GM18499 (cell line): ENCODE data around the gene E2F2.

Source experiments
- ATAC-seq: cut with Tn5 transposase; IDR thresholded peaks from one replicate; pipeline ENCODE4 v1.9.1; 2021; ENCODE audit warnings: moderate number of reproducible peaks; ENCODE audit not compliant: insufficient read depth, unreplicated experiment

E2F2 gene

DNA sequence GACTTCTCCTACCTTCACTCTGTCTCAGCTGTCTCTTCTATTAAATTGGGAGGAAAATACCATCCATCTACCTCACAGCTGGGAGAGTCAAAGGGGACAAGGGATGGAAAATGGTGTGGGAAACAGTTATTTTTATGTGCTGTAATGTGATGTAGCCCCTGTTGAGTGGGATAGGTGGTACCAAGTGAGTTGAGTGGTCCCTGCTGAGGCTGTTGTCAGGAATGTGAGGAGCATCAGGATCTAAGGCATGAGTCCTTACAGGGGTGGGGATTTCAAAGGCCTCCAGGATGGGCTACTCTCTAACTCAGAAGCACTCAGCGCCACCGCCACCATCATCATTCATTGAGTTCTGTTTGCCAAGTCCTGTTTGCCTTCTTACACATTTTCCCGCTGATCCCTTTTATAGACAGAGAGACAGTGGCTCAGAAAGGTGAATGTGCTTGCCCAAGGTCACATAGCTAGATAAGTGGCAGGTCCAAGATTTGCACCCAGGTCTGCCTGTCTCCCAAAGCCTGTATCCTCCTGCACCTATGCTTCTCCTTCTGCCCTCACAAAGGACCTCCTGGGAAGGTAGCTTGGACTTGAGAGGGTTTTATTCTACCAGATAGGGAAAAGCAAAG lies 32.8 kb upstream of the E2F2 start:
- no peak for ATAC-seq

DNA sequence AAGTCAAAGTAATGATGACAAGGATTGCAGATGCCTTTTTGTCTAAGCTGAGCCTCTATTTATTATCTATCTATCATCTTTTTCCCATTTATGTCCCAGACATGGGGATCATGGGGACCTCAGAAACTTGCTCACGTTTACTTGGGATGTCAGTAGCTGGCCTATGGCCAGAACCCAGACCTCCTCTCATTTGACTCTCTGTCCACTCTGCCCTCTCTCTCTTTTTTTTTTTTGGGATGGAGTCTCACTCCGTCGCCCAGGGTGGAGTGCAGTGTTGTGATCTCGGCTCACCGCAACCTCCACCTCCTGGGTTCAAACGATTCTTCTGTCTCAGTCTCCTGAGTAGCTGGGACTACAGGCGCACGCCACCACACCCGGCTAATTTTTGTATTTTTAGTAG lies 32.0 kb upstream of the E2F2 start:
- ATAC-seq = no peak

DNA sequence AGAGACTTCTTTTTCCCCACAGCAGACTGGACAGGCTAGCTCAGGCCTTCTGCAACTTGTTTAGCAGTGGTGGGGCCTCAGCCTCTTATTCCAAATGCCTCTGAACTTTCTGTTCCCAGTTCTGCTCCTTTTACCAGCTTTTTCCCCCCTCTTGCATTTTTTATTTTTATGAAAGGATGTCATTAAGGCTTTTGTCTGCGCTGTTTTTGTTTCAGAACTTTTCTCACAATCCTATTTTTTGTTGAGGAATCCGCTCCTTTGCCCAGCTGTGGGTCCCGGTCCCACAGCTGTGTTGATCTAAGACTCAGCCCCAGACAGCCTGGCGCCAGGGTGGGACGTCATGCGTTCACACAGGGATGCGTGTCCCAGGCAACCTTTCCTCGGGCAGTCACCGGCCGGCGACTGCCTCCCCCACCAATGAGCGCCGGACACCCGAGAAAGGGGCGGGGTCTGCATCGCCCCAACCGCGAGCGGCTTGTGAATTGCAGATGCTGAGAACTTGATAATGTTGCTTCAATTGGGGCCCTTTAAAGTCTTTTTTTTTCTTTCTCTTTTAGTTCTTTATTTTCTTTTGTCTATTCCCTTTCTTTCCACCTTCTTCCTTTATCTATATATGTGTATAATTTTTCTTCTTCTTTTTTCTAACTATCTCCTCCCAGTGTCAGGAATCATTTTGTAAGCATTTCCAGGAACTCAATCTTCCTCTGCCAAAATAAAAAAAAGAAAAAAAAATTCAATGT lies 31.3 kb upstream of the E2F2 start:
- ATAC-seq = no peak

DNA sequence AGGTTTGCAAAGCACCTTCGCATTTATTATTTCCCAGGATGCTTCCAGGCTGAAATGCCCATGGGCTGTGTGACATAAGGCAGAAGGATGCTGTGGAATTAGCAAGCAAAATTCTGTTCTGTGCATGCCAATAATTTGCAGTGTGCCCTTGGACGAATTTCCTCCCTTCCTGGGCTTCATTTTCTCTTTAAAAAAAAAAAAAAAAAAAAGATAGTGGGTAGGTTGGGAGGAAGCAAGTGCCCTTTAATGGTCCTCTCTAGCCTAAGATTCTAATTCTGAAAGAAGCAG lies 30.7 kb upstream of the E2F2 start:
- ATAC-seq = no peak

DNA sequence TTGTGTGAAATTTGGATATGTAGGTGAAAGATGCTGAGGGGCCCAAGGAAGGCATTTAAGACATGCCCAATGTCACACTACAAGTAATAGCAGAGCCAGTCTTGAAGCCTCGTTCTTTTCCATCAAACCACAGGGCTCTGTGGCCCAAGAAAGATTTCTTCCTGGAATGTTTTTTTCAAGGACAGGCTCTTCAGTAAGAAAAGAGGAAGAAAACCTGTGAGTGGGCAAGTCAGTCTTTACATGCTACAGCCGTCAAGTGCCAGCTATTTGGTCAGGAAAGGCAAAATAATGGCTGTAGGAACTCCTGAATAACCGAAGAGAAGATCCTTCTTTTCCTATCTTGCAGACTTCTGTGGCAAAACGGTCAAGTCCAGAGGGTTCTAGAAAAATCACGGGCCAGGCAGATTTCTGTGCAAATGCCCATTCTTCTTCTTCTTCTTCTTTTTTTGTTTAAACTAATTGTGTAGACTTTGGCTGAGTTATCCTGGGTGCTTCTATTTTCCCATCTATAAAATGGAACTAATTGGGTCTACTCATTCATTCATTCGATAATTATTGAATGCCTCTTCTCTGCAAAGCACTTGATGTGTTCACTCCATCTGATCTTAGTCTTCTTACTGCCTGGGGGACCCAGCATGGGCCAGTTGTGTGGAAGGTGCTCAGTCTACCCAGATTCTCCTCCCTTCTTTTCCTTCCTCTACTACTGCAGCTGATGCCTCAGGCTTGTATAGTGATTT lies 30.2 kb upstream of the E2F2 start:
- ATAC-seq = no peak

DNA sequence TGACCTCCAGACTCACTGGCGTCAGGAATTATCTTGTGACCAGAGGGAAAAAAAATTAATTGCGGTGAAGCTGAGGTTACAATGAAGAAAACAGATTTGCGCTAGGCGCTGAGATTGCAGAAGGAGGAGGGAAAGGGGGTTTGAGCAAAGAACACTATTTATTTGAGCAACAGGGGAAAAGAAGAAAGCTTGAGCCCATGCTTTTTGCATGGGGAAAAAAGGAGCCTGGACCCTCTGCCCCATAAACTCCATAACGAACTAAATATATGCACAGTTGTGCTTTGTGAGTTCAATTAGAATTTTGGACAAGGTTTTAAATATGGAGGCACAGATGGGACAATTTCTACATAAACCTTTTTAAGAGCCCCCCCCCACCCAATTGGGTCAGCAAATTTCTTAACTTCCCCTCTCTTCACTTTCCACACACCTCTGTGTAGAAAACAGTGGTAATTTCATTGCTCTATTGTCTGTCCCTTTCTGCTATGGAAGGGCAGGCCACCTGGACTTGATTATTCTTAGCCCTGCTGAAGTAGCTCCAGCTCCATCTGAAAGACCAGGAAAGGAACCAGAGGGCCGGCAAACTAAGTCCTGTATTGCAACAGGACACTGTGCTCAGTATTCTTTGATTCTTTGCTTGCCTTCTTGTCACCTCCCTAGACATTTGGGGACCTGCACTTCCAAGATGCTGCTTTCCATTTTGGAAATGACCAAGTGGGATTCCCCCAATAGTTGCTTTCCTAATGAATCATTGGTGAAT lies 29.1 kb upstream of the E2F2 start:
- ATAC-seq = no peak

DNA sequence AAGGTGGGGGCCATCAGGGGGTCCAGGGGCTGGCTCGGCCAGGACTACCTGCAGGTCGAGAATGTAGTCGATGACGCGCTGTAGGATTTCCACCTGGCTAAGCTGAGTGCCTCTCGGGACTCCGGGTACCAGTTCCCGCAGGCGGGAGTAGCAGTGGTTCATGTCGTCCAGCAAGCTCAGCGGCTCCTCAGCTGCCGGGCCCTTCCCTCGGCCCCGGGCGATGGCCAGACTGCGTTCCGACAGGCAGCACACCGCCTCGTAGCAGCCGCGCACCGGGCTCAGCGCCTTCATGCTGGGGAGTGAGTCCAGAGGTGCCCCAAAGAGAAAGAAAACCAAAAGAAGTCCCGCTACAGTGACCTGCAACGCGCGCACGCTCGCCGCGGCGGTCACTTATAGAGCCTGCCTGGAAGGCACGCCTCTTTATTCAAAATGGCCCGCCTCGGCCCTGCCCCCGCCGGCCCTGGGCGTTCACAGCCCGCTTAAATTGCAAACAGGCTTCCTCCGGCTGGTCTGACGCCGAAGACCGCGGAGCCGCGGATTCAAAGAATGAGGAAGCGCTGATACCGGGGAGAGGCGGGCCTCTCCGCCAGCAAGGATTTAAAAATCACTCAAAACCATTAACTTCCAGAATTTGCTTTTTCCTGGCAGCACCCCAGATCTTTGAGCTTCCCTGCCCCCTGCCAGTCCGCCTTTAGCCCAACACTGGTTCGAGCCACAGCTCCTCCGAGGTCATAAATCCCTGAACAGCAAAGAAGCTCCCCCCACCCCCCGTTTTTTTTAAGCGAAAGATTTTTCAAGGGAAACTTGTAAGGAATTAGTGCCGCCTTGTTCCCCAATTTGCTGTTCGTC lies 28.3 kb upstream of the E2F2 start, which contains the start of gene ID3:
Gene ID3 (minus strand): TSS at position 366 of the 849 bp plus-strand sequence. CDS start 75 bp downstream, at position 291.
- ATAC-seq = peak; percentile 50

DNA sequence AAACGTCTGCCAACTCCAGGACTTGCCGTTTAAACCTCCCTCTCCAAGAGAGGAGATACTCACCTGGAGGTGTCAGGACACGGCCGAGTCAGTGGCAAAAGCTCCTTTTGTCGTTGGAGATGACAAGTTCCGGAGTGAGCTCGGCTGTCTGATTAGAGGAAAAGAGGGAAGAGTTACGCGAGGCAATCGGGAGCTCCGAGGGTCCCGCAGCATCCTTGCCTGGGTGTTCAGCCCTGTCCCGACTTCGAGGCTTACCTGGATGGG lies 27.8 kb upstream of the E2F2 start:
- ATAC-seq = no peak

DNA sequence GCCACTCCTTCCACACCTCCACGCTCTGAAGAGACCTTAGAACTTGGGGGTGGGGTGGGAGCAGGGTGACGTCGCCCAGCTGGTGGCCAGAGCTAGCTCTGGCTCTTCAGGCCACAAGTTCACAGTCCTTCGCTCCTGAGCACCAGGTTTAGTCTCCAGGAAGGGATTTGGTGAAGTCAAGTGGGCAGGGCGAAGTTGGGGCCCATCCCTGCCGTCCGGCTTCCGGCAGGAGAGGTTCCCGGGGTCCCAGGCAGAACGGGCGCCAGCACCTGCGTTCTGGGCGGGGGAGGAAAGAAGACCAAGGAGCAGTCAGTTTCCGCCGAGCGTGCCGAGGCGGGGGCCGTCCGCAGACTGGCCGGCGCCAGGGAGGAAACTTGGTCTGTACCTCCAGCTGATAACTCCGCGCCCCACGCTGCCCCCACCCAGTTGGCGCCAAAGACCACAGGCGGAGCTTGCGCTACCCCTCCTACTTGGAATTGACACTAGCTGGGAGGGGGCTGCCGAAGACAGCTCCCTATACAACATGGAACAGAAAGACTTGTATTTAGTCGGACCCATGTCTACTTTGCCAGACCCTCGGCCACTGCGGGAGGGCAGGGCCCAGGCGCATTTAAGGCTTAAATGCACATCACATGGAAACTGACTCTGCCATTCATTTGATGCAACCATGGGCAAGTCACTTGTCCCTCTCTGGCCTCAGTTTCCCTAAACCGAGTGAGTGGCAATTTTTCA lies 27.3 kb upstream of the E2F2 start:
- no peak for ATAC-seq

DNA sequence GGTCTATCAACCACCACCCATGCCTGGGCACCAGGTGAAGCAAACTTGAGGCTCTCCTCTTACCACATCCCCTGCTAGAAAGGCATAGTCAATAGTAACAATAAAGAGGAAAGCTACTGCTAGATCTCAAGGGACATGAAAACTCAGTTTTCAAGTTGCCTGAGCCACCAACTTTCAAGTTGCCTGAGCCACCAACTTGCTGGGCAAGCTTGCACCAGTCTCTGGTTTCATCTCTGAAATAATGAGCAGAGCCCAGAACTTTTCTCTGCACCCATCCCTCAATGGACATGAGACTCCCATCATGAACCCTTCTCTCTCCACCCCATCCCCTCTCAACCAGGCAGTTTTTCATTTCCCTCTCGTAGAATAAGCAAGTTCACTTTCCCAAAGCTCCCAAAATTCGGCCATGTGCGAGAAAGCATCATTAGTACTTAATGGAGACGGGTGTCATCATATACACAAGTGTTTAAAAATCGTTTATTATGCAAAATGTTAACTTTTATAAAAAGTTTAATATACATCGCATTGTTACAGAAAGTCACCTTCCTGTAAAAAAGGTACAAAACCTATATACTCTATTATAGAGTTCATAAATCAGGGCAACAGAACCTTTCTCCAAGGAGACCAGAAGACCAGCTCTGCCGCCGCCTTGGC lies 26.6 kb upstream of the E2F2 start:
- no peak for ATAC-seq

DNA sequence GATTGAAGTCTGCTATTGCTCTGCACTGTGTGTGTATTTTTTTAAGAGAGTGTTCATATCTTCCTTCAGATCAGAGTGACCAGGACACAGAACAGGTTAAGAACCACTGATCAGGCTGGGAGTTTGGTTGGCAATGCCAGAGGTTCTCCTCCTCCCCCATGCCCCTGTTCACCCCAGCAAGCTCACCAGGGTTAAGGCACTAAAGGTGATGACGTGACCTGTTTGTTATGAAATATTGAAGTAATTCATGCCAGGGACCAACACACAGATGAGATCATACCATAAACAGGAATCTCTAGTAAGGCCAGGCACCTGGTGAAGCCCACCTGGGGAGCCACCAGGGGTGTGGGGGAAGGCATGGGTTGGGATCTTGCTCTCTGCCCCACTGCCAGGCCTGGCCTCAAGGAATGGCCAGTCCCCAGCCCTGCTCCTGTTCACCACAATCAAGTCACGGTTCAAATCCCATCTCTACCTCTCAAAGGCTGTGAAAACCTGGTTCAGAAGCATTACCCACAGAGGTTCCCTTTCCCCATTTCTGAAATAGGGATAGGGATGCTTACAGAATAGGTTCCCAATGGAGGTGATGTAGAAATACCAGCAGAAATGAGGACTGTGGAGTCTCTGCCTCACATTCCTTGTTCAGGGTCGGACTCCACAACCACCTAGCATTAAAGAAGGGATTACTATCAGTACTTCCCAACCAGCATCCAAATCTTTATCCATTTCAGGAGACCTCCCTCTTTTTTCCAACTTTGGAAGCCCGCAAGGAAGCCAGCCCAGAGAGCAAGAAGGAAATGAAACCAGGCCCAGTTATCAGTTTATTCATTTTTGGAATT lies 25.8 kb upstream of the E2F2 start:
- ATAC-seq = no peak

DNA sequence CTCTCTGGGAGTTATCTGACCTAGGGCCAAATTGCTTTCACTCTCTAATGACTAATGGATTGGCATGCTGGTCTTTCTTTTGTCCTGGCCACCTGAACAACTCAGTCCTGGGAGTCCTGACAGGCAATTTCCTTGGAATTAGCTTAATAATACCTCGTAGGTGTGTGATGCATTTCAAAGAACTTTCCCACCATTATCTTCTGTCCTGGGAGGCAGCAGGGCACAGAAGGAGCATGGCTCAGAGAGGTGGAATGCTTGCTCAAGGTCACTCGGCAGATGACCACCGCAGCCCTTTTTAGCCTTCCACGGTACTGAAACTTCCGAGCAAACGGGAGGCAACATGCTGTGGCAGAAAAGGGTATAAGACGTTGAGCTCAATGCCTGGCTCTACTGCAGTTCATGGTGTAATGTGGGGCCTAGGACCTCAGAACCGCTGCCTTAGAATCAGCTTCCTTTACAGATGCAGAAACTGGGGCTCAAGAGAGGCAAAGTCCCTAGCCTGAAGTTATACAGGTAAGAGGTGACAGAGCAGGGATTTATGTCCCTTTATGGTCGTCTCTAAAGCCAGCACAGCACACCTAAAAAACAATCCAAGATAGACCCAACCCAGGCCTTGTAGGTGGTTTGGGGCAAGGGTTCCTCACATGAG lies 25.1 kb upstream of the E2F2 start:
- ATAC-seq = no peak

DNA sequence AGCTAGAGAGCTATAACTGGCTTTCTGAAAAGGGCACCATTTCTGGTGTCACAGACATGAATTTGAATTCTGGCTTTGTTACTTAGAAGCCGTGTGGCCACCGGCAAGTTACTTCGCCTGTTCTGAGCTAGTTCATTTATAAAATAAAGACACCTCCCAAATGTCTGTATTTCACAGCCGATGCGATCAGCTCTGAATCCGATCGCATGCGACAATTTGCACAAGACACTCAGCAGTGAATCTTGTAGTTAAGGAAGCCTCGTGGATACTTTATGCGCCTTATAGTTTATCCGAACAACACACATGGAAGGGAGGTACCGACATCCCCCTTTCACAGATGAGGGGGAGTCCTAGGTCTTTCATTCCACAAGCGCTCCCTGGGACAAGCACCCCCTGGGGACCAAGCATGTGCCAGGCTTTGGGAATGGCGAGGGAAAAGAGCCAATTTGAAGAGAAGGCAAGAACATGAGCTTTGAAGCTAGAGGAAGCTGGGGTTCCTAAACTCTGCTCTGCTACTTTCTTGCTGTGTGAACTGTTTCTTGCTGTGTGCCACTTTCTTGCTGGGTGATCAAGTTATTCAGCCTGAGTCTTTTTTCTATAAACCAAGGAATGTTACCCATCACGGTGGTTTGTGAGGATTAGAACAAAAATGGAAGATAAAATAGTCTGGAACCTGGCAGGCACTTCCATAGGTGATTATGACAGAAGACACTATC lies 24.4 kb upstream of the E2F2 start:
- no peak for ATAC-seq

DNA sequence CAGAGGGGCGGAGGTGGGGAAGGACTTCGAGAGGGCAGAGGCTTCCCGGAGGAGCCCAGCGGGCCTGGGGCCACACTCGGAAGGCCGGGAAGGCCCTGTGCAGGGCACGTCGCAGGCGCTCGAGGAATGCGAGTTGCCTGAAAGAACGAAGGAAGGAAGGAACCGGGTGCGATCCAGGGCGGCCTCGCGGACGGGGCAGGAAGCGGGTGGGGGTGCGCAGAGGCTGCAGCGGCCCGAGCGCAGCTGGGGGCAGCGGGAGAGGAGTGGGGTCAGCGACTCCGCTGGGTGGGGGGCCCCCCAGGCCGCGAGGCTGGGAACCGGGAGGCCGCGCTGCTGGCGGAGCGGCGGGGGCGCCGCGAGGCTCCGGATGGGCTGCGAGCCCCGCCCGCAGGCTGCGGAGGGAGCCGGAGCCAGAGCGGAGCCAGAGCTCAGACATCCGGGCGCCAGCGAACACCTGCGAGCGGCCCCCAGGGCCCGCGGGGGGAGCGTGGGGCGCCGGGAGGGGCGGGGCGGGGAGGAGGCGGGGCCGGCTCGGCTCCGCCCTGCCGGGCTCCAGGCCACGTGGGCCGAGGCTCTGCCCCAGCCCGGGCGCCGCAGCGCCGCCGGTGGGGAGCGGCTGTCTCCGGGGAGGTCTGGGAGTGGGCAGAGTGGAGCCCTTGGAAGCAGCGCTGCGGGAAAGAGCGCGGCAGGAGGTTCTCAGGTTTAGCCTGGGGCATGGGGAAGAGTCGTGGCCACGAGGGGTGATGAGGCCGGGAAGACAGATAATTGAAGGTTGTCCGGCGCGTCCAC lies 23.6 kb upstream of the E2F2 start:
- ATAC-seq = peak; percentile 24

DNA sequence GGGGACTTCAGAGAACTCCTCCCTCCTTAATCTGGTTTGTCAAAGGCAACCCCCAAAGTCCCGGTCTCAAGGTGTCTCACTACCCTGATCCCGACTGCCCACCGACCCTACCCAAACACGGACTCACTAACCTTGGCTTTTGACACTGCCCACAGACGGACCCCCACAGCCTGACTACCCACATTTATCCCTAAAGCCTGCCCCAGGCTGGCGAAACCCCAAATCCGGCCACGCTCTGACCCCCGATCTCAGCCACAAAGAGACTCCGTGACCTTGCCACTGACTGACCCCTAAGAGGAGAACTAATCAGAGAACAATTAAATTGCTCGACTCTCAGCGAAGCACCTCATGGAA lies 23.1 kb upstream of the E2F2 start:
- ATAC-seq = no peak
